22Rv1 (cell line): ENCODE data around the gene ARHGAP8.

Source experiments
- H3K27ac ChIP-seq: fragments of 450-650 bp; 2 replicates; pipeline ENCODE4 v1.5.1; 2017
- CTCF ChIP-seq: fragments of 450-650 bp; IDR thresholded peaks from 2 replicates; pipeline ENCODE4 v1.5.1; 2017; ENCODE audit warnings: mild to moderate bottlenecking
- ZFX ChIP-seq: fragments of 450-650 bp; IDR thresholded peaks from 2 replicates; pipeline ENCODE4 v1.6.1; 2017; ENCODE audit warnings: antibody characterized with exemption, borderline replicate concordance

The ARHGAP8 gene

GRCh38 chr22:44839061-44839460 lies 86.7 kb downstream of the ARHGAP8 start:
- TF ChIP-seq CTCF (no peak), ZFX (no peak)

GRCh38 chr22:44839721-44840120 lies 87.3 kb downstream of the ARHGAP8 start:
- H3K27ac ChIP-seq, result no peak overlapping the region
- TF ChIP-seq ZFX (no peak), CTCF (no peak)

More at GRCh38 chr22:44839061-44839460, 86.7 kb downstream of the ARHGAP8 start:
- no peak overlapping the region for H3K27ac ChIP-seq

- no peak overlapping the region for H3K27ac ChIP-seq
- TF ChIP-seq ZFX (no peak), CTCF (no peak)
Observed at GRCh38 chr22:44840611-44841322, 88.4 kb downstream of the ARHGAP8 start.

GRCh38 chr22:44842417-44842816 lies 90.0 kb downstream of the ARHGAP8 start:
- TF ChIP-seq CTCF, result no peak
- TF ChIP-seq ZFX, result no peak
- H3K27ac ChIP-seq, result no peak overlapping the region

GRCh38 chr22:44845191-44845590 lies 92.8 kb downstream of the ARHGAP8 start:
- TF ChIP-seq CTCF, result no peak

GRCh38 chr22:44845796-44846720 lies 93.7 kb downstream of the ARHGAP8 start:
- TF ChIP-seq ZFX, result no peak
- TF ChIP-seq CTCF, result no peak
- H3K27ac ChIP-seq, result no peak overlapping the region

More at GRCh38 chr22:44845191-44845590, 92.8 kb downstream of the ARHGAP8 start:
- H3K27ac ChIP-seq, result no peak overlapping the region

GRCh38 chr22:44846726-44847275 lies 94.4 kb downstream of the ARHGAP8 start:
- H3K27ac ChIP-seq, result no peak overlapping the region
- TF ChIP-seq ZFX, result no peak
- TF ChIP-seq CTCF, result no peak
